HUDEP-2 (cell line): ENCODE results near the gene GREB1.
A peak's percentile ranks its signal among the peaks of the same experiment; 100 is the strongest.
"Not testable (repeated sequence)": the region's sequence is repeated elsewhere in the genome, so short reads cannot be mapped to it uniquely, and the experiment has no call there.

ENCODE experiments used
- DNase-seq, 76 experiments: peaks; one replicate each; lab custom pipeline; 2025; ENCODE audit not compliant: unreplicated experiment in 76 of 76; lab: John Stamatoyannopoulos, UW

Gene GREB1

DNA sequence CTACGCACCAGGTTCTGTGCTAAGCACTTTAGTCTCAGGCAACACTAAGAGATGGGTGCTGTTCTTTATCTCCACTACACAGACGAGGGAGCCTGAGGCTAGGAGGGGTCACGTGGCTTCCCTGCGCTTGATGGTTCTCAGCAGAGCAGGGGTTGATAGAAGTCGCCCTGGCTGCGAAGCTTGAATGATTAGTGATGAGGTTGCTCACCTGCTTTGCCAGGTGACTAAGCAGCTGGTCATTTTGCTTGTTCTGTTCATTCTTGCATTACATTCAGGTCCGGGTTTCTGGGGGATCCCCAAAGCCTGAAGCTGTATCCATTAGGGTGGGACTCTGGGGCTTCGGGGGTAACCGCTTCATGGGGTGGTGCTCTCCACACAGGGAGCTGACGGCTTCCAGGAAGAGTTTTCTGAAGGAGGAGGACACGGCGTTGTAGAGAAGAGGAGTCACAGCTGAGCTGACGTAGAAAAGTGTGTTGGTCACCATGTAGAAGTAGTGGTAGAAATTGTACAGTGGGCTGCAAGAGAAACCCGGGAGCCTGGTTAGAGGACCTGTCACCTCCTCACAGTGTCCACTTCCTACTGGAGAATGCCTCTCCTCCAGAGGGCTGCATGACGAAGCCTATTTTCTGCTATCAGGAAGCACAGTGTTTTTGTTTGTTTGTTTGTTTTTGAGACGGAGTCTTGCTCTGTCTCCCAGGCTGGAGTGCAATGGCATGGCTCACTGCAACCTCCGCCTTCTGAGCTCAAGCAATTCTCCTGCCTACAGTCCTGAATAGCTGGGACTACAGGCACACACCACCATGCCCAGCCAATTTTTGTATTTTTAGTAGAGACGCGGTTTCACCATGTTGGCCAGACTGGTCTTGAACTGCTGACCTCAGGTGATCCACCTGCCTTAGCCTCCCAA is 124.6 kb downstream of the GREB1 start:
- peak in 2 of 76 experiments; percentile 6 to 7 for DNase-seq

GRCh38 chr2:11659115-11659475 is 125.2 kb downstream of the GREB1 start:
- no peak for DNase-seq

DNA sequence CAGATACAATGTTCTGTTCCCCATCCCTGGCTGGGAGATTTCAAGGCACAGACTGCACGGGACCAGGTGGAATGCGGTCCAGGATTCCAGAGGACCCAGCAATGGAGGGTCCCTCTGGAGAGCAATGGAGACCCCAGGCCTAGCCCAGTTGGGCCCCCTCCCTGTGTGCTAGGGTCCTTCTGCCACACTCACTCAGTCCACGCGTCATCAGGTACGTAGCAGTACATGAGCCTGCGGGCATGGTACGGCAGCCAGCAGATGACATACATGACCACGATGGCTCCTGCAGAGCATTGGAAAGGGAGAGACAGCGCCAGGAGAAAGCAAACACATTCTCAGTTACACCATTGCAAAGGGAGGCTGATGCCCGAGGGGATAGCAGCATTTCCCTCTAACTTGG is 126.0 kb downstream of the GREB1 start:
- no peak for DNase-seq

DNA sequence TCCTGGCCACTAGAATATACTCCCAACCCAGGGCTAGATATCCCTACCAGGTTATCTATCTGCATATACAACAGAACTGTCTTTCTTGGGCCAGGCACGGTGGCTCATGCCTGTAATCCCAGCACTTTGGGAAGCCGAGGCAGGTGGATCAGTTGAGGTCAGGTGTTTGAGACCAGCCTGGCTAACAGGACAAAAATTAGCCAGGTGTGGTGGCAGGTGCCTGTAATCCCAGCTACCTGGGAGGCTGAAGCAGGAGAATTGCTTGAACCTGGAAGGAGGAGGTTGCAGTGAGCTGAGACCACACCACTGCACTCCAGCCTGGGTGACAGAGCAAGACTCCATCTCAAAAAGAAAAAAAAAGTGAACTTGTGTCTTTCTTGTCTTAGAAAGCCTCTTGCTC is 126.6 kb downstream of the GREB1 start:
- DNase-seq = not testable (repeated sequence)

GRCh38 chr2:11661891-11662435 is 128.1 kb downstream of the GREB1 start:
- no peak for DNase-seq

DNA sequence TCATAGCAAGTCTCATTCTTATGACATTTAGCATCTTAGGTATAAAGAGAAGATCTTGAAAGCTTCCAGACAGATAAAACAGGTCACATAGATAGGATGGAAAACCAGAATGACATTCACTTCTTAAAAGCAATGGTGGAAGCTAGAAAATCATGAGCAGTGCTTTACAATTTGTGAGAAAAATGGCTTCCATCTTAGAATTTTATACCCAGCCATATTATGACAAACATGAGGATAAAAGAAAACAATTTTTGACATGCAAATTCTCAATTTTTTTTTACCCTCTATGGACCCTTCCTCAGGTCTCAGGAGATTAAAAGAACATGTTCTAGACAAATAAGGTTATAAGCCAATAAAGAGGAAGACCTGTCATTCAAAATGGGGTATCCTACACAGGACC is 129.0 kb downstream of the GREB1 start:
- no peak for DNase-seq

GRCh38 chr2:11663427-11663826 is 129.6 kb downstream of the GREB1 start:
- no peak for DNase-seq

DNA sequence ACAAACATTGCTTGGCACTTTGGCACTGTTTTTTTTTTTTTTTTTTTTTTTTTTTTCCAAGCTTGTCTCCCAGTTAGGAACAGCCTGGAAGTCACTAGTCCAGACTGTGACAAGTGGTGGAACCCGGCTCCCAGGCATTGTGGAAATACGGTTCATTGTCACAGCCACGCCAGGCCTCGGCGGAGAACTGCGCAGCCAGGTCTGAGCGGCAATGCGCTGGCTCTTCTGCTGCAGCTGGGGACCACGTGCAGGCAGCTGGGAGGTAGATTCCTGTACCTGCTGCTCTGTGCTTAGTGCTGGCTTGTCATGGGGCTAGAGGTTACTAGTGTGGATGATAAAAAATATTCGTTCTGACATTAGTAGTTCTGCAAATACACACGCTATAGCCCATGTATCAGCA is 131.2 kb downstream of the GREB1 start:
- no peak for DNase-seq

- DNase-seq = no peak
Observed at GRCh38 chr2:11665510-11666362, 131.9 kb downstream of the GREB1 start.

DNA sequence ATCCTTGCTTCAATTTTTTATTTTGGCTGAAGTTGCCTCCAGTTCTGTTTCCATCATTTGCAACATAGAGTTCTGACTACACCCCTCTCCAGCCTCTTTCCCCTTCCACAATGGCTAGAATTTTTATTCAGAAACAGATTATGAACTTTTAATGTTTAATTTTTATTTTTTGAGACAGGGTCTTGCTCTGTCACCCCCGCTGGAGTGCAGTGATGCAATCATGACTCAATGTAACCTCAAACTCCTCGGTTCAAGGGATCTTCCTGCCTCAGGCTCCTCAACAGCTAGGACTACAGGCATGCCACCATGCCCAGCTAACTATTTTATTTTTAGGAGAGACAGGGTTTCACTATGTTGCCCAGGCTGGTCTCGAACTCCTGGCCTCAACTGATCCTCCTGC is 133.3 kb downstream of the GREB1 start:
- no peak for DNase-seq

DNA sequence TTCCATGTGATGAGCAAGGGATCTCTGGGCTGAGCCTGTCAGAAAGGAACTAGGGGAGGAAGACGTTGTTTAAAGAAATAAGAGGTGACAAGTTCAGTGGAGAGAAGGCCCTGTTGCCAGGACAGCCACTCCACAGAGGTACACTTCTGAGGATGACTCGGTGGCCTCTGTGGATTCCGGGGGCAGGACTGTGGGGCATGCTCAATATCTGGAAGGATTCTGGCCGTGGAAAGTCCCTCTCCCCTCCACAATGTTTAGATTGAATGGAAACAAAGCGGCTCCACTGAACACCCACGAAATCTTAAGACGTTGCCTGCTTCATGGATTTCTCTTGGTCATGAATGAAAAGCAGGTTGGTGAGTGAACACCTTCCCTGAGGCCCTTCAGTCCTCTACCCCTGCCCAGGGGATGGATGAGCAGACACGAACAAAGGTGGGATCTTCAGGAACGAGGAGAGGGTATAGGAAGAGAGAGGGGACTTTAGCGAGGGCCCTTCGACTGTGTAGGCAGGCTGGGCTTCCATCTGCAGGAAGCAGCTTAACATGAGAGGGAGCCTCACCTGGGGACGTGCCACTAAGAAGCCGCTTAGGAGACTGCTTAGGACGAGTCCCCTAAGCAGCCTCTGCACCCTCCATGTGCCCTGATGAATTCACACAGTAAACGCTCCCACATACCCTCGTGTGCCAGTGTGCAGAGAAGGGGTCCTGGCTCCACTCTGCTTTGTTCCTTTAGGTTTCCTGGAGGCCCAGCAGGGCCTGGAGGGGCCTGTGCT is 134.2 kb downstream of the GREB1 start:
- DNase-seq = no peak

- DNase-seq = peak in 30 of 76 experiments; percentile 4 to 47 (median 25)
Observed at GRCh38 chr2:11669454-11670291, 135.8 kb downstream of the GREB1 start, which contains the start of gene NTSR2. NTSR2 (minus strand) TSS chr2:11670195; CDS start chr2:11670129, 66 bp downstream.

DNA sequence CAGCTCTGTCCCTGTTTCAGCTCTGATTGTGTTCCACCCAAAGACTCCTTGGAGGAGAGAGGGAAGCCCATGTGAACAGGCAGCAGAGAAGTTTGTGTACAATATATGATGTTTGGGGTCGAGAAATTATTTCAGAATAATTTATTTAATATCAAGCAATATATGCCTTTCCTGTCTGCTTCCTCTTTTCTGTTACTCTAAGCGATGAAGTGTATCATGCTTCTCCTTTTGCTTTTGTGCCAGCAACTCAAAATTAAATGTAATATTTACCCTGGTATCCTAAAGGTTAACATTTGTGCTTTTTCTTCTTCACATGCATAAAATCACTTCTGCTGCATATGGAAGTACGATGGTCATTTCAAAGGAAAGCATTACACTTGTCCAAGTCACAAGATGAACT is 138.6 kb downstream of the GREB1 start:
- DNase-seq = no peak

DNA sequence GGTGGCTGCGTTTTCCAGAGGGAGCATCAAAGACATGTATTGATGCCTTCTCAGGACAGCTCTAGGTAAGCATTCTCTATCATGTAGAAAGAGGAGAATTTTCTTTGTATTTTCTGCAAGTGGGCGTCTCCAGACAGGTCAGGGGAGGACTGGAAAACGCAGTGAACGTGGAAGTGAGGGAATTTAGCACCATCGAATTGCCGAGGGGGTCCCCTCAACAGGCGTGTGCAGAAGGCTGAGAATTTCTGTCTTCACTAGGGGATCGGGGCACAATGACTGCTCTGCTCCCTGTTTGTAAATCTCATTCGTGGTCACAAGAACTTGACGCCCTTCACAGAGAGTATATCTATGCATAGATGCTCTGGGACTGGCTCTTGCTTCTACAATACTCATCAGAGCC is 141.1 kb downstream of the GREB1 start:
- no peak for DNase-seq

DNA sequence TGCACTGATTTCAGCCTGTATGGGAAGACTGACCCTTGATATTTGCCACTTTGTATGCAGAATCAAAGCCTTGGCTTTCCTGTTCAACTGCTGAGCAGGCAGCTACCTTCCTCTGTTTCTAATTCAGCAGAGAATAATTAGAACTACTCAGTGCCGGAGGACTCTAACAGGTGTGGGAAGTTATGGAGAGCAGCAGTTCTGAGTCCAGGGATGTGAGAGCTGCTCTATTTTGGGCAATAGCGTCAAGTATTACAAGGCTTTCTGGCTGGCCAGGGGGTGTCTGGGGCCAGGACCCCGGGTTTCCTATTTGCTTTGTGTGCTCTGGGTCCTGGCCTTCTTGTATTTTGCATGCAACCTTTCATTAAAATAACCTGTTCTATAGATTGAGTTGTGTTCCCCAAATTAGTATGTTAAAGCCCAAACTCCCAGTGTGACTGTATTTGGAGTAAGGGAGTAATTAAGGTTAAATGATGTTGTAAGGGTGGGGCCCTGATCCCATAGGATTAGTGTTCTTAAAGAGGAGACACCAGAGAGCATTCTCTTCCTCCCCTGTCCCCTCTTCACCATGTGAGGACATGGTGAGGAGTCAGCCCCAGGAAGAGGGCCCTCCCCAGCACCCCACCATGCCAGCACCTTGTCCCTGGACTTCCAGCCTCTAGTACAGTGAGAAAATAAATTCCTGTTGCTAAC is 141.7 kb downstream of the GREB1 start:
- no peak for DNase-seq

- DNase-seq = no peak
Observed at GRCh38 chr2:11676640-11677039, 142.8 kb downstream of the GREB1 start.

DNA sequence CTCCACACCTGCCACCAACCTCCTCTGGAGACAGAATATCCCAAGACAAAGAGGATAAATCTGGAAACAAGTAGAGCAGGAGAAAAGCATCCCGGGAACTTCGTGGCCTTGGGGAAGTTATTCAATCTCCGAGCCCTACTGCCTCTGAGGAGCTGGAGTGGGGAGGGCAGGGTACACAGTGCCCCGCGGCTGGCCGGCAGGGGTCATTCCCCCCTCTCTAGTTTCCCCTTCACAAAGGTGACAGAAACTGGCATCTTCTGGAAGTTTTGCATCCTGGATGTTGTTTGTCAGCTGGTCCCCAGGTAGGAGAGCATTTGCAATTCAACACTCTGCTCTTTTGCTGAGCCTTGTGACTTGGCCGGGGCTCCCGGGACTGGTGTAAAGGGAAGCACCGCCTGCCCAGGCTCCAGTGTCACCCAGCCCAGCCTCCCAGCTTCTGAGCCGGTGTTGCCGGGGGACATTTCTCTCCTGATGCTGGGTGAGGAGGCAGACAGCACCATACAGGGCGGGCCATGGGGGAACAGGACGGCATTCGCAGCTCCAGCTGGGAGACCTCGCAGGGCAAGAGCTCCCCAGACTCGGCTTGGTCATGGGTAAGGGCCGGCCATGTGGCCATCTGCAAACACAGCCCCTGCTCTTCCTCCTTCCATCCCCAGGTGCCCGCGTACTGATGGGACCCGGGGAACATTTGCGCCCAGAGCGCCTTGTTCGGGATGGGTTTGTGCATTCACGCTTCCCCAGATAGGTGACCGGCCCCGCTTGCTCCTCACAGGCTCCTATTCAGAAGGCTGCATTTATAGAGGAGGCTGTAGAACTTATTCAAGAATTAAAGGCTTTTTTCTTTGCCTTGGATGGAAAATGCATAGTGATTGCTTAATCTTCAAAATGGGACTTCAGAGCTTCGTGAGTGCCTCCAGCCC is 143.6 kb downstream of the GREB1 start:
- DNase-seq = no peak

GRCh38 chr2:11678306-11678960 is 144.6 kb downstream of the GREB1 start:
- no peak for DNase-seq
